Activated T-helper 2 cell treated with anti-CD3 and anti-CD28 coated beads, Interferon-gamma antibody, Interleukin-2, Interleukin-4, amounts not matched to agents 10 μg/mL and 5 μg/mL and 100 μg/mL, durations not matched to agents 14 hours and 24 hours and 36 hours (primary cell): ENCODE measurements around the gene TANC1. TPM values are rescaled to one million over a fixed set of nuclear protein-coding genes. Genes with fewer than 3 reads are reported as not detected.

Source experiments
- total RNA-seq: library from RNA; stranded (reverse); gene quantifications from 2 replicates; pipeline ENCODE4 v1.2.3, GENCODE V29; 2022

Gene TANC1
- total RNA-seq, 1 donor from 2014 or later, result 0.34 TPM

Other genes with a start within 250 kb of the TANC1 start
- gene DAPL1, start 173.3 kb upstream of the TANC1 start, total RNA-seq, result not detected in 2 replicates